T-helper 2 cell treated with Interferon-gamma antibody and Interleukin-4, amounts not matched to agents 5 μg/mL and 100 μg/mL, for 36 hours (primary cell): ENCODE data around the gene PARL.
A peak's percentile ranks its signal among the peaks of the same experiment; 100 is the strongest.

ENCODE experiments used
- DNase-seq: peaks from one replicate; pipeline ENCODE4 v3.0.0; 2021; ENCODE audit warnings: low spot score
- H3K27ac Mint-ChIP-seq: one replicate; pipeline ENCODE4 v1.8.0; 2021; ENCODE audit warnings: mild to moderate bottlenecking, mixed read lengths
- H3K27me3 Mint-ChIP-seq: one replicate; pipeline ENCODE4 v1.8.0; 2021; ENCODE audit warnings: low read depth, mixed read lengths
- H3K36me3 Mint-ChIP-seq: one replicate; pipeline ENCODE4 v1.8.0; 2021; ENCODE audit warnings: low read depth, mixed read lengths
- H3K4me1 Mint-ChIP-seq: one replicate; pipeline ENCODE4 v1.8.0; 2021; ENCODE audit warnings: low read depth, mixed read lengths
- H3K4me3 Mint-ChIP-seq: one replicate; pipeline ENCODE4 v1.8.0; 2022; ENCODE audit warnings: mild to moderate bottlenecking, moderate library complexity, mixed read lengths
- H3K9me3 Mint-ChIP-seq: one replicate; pipeline ENCODE4 v1.8.0; 2021; ENCODE audit warnings: mixed read lengths

The PARL gene

DNA sequence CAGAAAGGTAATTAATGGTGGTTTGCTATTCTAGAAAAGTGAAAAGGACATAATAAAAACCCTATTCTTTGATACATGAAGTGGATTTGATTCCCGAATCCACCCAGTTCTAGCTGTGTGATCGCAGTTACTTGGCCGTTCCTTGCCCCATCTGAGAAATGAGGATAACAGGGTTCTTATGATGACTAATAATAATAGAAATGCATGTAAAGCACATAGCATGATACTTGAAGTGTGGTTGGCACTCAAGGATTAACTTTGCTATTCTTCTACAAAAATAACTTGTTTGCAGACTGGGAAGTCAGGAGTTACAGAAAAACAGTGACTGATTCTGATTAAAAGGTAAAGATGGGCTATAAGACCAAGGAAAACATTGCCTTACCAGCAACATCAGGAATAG, 26.8 kb downstream of the PARL start:
- DNase-seq = no peak
- H3K4me1 Mint-ChIP-seq = no peaks in the 10 kb centered on the region
- H3K36me3 Mint-ChIP-seq = peaks cover 35% of the 10 kb centered on the region
- H3K27ac Mint-ChIP-seq = no peak overlapping the region
- H3K27me3 Mint-ChIP-seq = no peaks in the 10 kb centered on the region
- H3K9me3 Mint-ChIP-seq = no peaks in the 10 kb centered on the region
- H3K4me3 Mint-ChIP-seq = no peak overlapping the region

DNA sequence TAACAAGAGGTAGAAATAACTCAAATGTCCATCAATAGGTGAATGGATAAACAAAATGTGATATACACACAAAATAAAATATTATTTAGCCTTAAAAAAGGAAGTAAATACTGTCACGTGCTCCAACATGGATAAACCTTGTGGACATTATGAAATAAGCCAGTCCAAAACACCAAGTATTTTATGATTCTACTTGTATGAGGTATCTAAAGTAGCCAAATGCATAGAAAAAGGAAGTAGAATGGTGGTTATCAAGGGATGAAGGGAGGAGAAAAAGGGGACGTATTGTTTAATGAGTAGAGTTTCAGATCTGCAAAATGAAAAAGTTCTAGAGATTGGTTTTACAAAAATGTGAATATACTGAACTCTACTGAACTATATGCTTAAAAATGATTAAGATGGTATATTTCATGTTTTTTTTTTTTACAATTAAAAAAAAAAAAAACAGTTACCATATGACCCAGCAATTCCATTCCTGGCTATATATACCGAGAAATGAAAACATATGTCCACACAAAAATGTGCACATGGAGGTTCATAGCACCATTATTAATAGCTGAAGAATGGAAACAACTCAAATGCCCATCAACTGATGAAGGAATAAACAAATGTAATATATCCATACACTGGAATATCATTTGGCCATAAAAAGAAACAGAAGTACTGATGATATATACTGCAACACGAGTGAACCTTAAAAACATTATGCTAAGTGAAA, 30.2 kb downstream of the PARL start:
- Mint-ChIP-seq H3K4me3 (no peak overlapping the region), H3K27me3 (no peaks in the 10 kb centered on the region), H3K9me3 (no peaks in the 10 kb centered on the region), H3K36me3 (peaks cover 21% of the 10 kb centered on the region), H3K4me1 (no peaks in the 10 kb centered on the region), H3K27ac (no peak overlapping the region)
- no peak for DNase-seq

DNA sequence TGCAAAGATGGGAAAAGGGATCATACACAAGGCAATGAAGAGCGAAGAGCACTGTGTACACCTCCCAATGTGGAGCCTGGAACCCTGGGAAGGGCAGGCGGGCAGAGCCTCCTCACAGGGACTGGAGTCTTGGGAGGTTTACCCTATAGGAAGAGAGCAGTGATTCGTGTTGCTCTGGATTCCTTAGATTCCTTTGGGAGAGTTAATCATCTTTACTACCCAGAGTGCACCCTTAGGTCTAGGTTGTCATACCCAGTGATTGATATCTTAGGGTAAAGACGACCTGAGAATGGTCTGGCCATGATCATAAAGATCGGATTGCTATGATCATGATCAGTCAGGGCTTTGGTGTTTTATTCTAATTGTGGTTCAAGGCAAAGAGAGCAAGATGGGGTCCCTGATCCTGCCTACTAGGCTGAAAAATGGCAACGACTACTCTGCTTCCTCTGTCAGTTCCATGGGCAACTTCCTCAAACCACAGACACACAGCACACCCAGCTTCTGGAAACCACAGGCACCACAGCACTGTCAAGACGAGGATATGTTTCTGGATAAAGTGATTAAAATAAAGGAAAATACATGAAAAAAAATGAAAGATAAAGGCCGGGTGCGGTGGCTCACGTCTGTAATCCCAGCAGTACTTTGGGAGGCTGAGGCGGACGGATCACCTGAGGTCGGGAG, 38.9 kb downstream of the PARL start:
- Mint-ChIP-seq H3K4me1 (peaks cover 5% of the 10 kb centered on the region), H3K27ac (no peak overlapping the region), H3K27me3 (no peaks in the 10 kb centered on the region), H3K4me3 (no peak overlapping the region), H3K36me3 (peaks cover 27% of the 10 kb centered on the region), H3K9me3 (no peaks in the 10 kb centered on the region)
- DNase-seq = no peak

DNA sequence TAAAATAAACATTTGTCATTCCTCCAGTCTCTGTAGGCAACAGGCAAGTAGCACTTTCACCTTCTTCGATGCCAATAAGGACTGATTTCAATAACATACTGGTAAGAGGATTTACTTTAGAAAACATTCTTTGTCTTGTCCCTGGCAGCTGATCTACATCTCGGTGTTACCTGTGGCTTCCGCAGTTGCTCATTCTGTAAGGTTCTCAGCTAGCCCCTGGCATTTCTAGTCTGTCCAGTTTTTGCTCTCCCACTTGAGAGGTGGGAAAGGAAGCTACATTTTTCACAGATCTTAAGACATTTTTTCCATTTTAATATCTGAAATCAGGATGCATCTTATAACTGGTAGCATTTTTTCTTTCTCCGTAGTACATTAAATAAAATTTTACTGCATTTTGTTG, 39.6 kb downstream of the PARL start:
- Mint-ChIP-seq H3K27ac (no peak overlapping the region), H3K4me1 (peaks cover 5% of the 10 kb centered on the region), H3K36me3 (peaks cover 29% of the 10 kb centered on the region), H3K9me3 (no peaks in the 10 kb centered on the region), H3K27me3 (no peaks in the 10 kb centered on the region), H3K4me3 (no peak overlapping the region)
- no peak for DNase-seq

DNA sequence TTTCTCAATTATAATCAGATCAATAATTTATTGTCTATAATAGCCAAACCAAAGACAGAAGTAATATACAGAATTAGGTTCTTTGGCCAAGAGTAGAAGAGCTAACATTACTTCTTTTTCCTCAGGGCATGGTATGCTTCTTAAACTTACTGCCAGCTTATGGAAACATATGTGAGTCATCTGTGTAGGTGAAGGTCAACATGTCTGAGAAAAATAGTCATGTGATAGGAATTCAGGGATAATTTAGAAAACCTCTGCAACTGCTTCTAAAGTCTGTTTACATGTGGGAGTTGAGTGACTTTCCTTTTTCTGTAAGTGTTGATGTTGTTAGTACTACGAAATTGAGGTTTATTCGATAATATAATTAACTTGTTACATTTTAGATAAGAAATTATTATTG, 40.1 kb downstream of the PARL start:
- DNase-seq = no peak
- Mint-ChIP-seq H3K4me1 (peaks cover 5% of the 10 kb centered on the region), H3K27ac (peak overlapping the region; percentile 17), H3K36me3 (peaks cover 31% of the 10 kb centered on the region), H3K4me3 (no peak overlapping the region), H3K9me3 (no peaks in the 10 kb centered on the region), H3K27me3 (no peaks in the 10 kb centered on the region)

DNA sequence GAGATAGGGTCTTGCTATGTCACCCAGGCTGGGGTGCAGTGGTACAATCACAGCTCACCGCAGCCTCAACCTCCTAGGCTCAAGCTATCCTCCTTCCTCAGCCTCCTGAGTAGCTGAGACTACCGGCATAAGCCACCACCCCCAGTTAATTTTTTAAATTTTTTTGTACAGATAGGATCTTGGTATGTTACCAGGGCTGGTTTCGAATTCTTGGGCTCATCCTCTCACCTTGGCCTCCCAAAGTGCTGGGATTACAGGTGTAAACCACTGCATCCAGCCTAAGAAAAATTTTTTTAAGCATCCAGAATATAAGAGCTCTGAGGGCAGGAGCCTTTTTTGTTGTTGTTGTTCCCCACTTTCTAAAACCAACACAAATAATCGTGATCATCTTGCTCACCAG, 44.9 kb downstream of the PARL start:
- Mint-ChIP-seq H3K4me3 (no peak overlapping the region), H3K4me1 (no peaks in the 10 kb centered on the region), H3K9me3 (no peaks in the 10 kb centered on the region), H3K27ac (no peak overlapping the region), H3K27me3 (no peaks in the 10 kb centered on the region), H3K36me3 (peaks cover 19% of the 10 kb centered on the region)
- no peak for DNase-seq

DNA sequence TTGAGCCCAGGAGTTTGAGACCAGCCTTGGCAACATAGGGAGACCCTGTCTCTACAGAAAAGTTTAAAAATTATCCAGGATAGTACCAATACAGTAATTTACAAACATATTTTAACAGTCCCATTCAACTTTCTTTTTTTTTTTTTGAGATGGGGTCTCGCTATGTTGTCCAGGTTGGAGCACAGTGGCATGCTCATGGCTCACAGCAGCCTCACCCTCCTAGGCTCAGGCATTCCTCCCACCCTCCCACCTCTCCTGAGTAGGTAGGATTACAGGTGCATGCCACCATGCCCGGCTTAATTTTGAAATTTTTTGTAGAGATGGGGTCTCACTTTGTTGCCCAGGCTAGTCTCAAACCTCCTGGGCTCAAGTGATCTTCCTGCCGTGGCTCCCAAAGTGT, 46.8 kb downstream of the PARL start:
- no peaks in the 10 kb centered on the region for H3K4me1 Mint-ChIP-seq
- no peak overlapping the region for H3K27ac Mint-ChIP-seq
- H3K36me3 Mint-ChIP-seq = peaks cover 21% of the 10 kb centered on the region

DNA sequence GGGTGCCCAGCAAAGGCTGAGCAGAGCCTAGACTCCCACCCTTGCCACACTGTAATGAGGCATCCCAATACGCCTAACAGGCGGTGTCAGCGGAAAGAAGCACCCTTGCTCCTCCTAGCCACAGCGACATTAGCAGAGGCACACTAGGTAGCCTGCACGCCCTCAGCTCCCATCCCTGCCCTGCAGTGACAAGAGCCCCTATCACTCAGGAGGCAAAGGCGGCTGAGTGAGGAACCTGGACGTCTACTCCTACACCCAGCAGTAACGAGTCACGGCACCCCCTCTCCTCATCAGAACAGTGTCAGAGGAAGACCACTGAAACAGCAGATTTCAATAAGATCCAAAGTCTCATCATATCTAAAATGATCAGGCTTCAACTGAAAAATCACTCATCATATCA, 47.3 kb downstream of the PARL start:
- Mint-ChIP-seq H3K9me3 (no peaks in the 10 kb centered on the region), H3K4me1 (no peaks in the 10 kb centered on the region), H3K27ac (no peak overlapping the region), H3K27me3 (no peaks in the 10 kb centered on the region), H3K4me3 (no peak overlapping the region), H3K36me3 (peaks cover 26% of the 10 kb centered on the region)
- no peak for DNase-seq

More for the DNA sequence above, 46.8 kb downstream of the PARL start:
- Mint-ChIP-seq H3K9me3 (no peaks in the 10 kb centered on the region), H3K4me3 (no peak overlapping the region), H3K27me3 (no peaks in the 10 kb centered on the region)
- no peak for DNase-seq

DNA sequence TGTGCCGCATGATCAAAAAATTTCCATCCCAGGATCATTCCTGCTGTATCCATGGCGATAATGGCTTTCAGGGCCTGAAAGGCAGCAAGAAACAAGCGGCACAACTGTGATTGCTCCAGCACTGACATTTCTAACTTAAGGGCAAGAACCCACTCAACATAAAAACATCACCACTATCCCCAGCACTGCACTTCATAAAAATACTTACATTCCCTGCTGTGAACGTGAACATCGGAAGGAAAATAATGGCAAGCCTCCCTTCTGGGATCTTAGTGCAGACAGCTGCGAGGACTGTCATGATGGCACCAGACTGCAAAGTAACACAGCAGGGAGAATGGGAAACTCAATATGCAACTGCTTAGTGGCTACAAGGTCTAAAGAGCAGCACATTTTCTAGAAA, 51.2 kb downstream of the PARL start:
- no peak overlapping the region for H3K4me3 Mint-ChIP-seq
- H3K27ac Mint-ChIP-seq = no peak overlapping the region

DNA sequence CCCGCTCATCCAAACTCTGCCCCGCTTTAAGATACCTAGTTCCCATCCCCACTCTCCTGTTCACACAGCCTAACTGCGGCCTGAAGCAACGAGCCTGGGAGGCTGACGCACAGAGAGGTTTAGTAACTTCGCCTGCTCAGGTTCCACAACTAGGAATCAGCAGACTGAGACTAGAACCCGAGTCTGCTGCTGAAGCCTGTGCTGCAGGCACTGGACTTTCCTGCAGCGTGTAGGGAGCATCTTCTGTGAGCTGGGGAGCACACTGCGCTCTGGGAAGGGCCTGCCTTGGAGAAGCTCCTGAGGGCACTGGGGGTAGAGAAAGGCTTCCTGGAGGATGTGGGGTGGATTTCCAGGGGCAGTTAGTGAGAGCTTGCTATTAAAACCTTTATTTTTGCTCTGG, 54.5 kb downstream of the PARL start:
- DNase-seq = no peak
- no peak overlapping the region for H3K4me3 Mint-ChIP-seq
- H3K36me3 Mint-ChIP-seq = peaks cover 14% of the 10 kb centered on the region
- no peak overlapping the region for H3K27ac Mint-ChIP-seq
- H3K9me3 Mint-ChIP-seq = no peaks in the 10 kb centered on the region
- no peaks in the 10 kb centered on the region for H3K4me1 Mint-ChIP-seq
- peaks cover 3% of the 10 kb centered on the region for H3K27me3 Mint-ChIP-seq

More for the DNA sequence above, 51.2 kb downstream of the PARL start:
- Mint-ChIP-seq H3K27me3 (no peaks in the 10 kb centered on the region), H3K9me3 (no peaks in the 10 kb centered on the region), H3K36me3 (peaks cover 14% of the 10 kb centered on the region), H3K4me1 (no peaks in the 10 kb centered on the region)
- no peak for DNase-seq

DNA sequence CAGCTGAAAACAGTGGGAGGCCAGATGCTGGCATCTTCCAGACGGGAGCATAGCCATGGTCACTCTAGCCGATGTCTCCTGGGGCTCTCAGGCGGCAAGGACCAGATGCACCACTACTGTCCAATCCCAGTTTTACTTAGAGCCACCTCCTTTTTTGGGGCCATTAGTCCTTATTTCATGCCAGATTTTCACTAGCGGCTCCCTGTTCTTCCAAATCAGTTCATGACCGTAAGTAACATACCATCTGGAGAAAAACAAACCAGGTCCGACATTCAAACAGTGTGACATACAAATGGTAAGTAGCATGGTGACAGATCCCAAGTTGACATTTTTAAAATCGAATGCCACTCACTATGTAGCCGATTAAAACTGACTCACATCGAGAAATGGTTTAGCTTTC, 55.2 kb downstream of the PARL start:
- Mint-ChIP-seq H3K9me3 (no peaks in the 10 kb centered on the region), H3K27ac (no peak overlapping the region), H3K4me3 (no peak overlapping the region)

DNA sequence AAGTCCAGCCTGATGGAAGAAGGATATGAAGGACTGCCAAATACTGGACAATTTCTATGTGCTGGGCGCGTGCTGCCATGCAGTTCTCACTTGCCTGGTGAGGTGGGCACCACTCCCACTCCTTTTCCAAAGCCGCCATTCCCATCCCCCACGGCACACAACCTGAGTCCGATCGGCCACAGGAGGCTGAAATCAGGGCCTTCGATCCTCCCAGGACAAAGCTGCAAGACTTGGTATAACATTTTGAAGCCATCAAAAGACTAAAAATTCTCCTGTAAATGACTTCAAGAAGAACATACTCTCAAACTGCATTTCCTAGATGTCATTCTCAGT, 56.2 kb downstream of the PARL start:
- Mint-ChIP-seq H3K36me3 (peaks cover 13% of the 10 kb centered on the region), H3K4me1 (peaks cover 6% of the 10 kb centered on the region)

More for the DNA sequence above, 55.2 kb downstream of the PARL start:
- DNase-seq = no peak
- Mint-ChIP-seq H3K4me1 (peaks cover under 1% of the 10 kb centered on the region), H3K36me3 (peaks cover 14% of the 10 kb centered on the region), H3K27me3 (peaks cover 4% of the 10 kb centered on the region)

DNA sequence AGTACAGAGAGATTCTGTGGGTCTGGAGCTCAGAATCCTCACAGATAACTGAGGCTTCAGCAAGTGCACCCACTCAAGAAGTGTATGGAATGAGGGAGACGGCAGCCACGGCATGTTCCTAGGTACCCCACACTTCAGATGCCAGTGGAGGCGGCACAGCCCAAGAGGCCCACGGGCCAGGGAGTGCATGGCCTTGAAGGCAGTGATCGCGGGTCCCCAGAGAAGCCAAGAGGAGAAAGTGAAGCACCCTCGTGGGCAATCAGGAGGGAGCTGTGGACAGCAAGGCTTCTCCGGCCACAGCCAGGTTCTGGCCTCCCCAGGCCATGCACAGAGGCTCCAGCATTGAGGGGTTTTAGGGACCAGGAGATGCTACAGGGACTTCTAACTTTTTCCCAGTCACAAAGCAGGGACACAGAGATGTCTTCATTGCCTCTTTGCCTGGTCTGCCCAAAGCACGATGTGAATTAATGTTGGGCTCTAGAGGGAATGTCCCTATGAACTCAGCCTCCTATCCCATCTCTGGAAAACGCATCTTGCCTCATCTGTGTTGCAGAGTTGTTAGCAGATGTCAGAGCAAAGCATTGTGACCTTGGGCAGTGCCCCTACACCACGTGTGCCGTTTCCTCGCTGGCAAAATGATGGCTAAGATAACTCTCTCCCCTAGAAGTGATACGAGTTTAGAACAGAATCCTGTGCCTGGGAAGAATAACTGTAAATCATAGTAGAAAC, 56.7 kb downstream of the PARL start:
- Mint-ChIP-seq H3K4me3 (no peak overlapping the region), H3K36me3 (peaks cover 9% of the 10 kb centered on the region), H3K4me1 (peaks cover 6% of the 10 kb centered on the region), H3K27me3 (peaks cover 14% of the 10 kb centered on the region), H3K27ac (no peak overlapping the region), H3K9me3 (no peaks in the 10 kb centered on the region)
- no peak for DNase-seq

More for the DNA sequence above, 56.2 kb downstream of the PARL start:
- DNase-seq = no peak
- Mint-ChIP-seq H3K27me3 (peaks cover 14% of the 10 kb centered on the region), H3K4me3 (no peak overlapping the region), H3K9me3 (no peaks in the 10 kb centered on the region), H3K27ac (no peak overlapping the region)

DNA sequence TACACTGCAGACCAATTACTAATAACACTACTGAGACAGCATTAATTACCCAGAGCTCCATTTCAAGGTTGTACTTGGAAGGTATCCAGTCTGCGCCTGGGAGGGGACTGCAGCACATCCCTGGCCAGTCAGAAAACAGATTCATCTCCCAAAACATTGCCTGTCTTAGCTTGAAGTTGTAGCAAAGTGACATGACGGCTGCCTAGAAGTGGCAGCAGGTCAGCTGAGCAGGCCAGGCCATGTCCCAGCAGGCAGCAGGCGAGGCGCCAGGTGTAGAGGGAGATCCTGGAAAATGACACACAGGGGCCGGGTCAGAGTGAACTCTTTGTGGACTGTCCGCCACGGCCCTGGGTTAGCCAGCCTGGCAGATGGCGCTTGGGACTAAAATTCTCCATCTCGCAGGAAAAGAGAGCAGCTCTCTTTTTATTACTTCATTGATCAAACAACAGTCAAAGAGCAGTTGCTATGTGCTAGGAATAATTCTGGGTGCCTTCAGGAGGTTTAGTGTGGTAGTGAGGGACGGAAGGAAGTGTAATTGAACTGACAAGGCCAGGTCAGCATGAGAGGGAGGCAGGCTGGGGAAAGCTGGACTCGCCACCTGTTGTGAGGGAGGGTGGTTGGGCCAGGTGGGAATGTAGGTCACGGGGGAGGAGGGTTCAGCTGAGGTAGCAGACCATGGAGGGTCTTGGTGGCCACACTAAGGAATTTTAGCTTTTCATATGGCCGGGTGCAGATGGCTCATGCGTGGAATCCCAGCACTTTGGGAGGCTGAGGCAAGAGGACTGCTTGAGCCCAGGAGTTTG, 58.0 kb downstream of the PARL start:
- peak overlapping the region; percentile 65 for H3K4me3 Mint-ChIP-seq
- peaks cover 2% of the 10 kb centered on the region for H3K36me3 Mint-ChIP-seq
- H3K27ac Mint-ChIP-seq = no peak overlapping the region
- no peaks in the 10 kb centered on the region for H3K9me3 Mint-ChIP-seq
- H3K4me1 Mint-ChIP-seq = peaks cover 6% of the 10 kb centered on the region
- DNase-seq = no peak
- H3K27me3 Mint-ChIP-seq = peaks cover 17% of the 10 kb centered on the region
